GM18517 (cell line): ENCODE measurements around the gene STX11.
A peak's percentile ranks its signal among the peaks of the same experiment; 100 is the strongest.
"Not testable (repeated sequence)": the region's sequence is repeated elsewhere in the genome, so short reads cannot be mapped to it uniquely, and the experiment has no call there.

Experiments
- ATAC-seq: cut with Tn5 transposase; IDR thresholded peaks from one replicate; pipeline ENCODE4 v1.9.1; 2021; ENCODE audit warnings: mild to moderate bottlenecking, moderate library complexity; ENCODE audit not compliant: unreplicated experiment

Gene STX11

GRCh38 chr6:144149894-144150709 is at the start of gene STX11:
Gene STX11 (plus strand): TSS chr6:144150517. CDS start chr6:144186628, 36,111 bp downstream.
- ATAC-seq: peak; percentile 43

GRCh38 chr6:144103026-144103563 is 47.2 kb upstream of the STX11 start:
- no peak for ATAC-seq

GRCh38 chr6:144104488-144104887 is 45.8 kb upstream of the STX11 start:
- ATAC-seq: no peak

GRCh38 chr6:144104898-144105487 is 45.3 kb upstream of the STX11 start:
- ATAC-seq: peak; percentile 90

GRCh38 chr6:144106206-144106605 is 44.1 kb upstream of the STX11 start:
- no peak for ATAC-seq

GRCh38 chr6:144110210-144110609 is 40.1 kb upstream of the STX11 start:
- ATAC-seq: no peak

GRCh38 chr6:144113366-144113765 is 37.0 kb upstream of the STX11 start:
- ATAC-seq: no peak

GRCh38 chr6:144115219-144115618 is 35.1 kb upstream of the STX11 start:
- ATAC-seq: no peak

- ATAC-seq: no peak
These were observed 30.9 kb upstream of the STX11 start for GRCh38 chr6:144119376-144119775.

GRCh38 chr6:144122861-144123260 is 27.5 kb upstream of the STX11 start:
- no peak for ATAC-seq

- no peak for ATAC-seq
These were observed 26.9 kb upstream of the STX11 start for GRCh38 chr6:144123421-144123820.

- no peak for ATAC-seq
These were observed 26.5 kb upstream of the STX11 start for GRCh38 chr6:144123836-144124235.

- no peak for ATAC-seq
These were observed 23.2 kb upstream of the STX11 start for GRCh38 chr6:144127097-144127496.

GRCh38 chr6:144129469-144129868 is 20.8 kb upstream of the STX11 start:
- ATAC-seq: no peak

GRCh38 chr6:144131248-144131709 is 19.0 kb upstream of the STX11 start:
- peak; percentile 47 for ATAC-seq

- ATAC-seq: not testable (repeated sequence)
These were observed 18.1 kb upstream of the STX11 start for GRCh38 chr6:144132167-144132690.

GRCh38 chr6:144133225-144133821 is 17.0 kb upstream of the STX11 start:
- no peak for ATAC-seq

- ATAC-seq: no peak
These were observed 16.1 kb upstream of the STX11 start for GRCh38 chr6:144134176-144134575.

GRCh38 chr6:144134737-144135136 is 15.6 kb upstream of the STX11 start:
- ATAC-seq: no peak

- ATAC-seq: no peak
These were observed 11.8 kb upstream of the STX11 start for GRCh38 chr6:144138542-144138941.

- ATAC-seq: no peak
These were observed 10.5 kb upstream of the STX11 start for GRCh38 chr6:144139817-144140216.
